Activated T-helper 17 cell treated with anti-CD3 and anti-CD28 coated beads, Interleukin-2, amount 50 U/mL, for 72 hours (primary cell): ENCODE results near the gene MAST4. TPM values are rescaled to one million over a fixed set of nuclear protein-coding genes. Genes with fewer than 3 reads are reported as not detected.

ENCODE experiments used
- ATAC-seq: fragments of 150-1000 bp; cut with Tn5 transposase; replicated peaks from 2 replicates; pipeline ENCODE4 v1.10.0; 2021; ENCODE audit warnings: mild to moderate bottlenecking, moderate library complexity
- H3K27ac Mint-ChIP-seq: one replicate; pipeline ENCODE4 v1.8.0; 2022; ENCODE audit warnings: mixed read lengths
- H3K27me3 Mint-ChIP-seq: one replicate; pipeline ENCODE4 v1.8.0; 2022; ENCODE audit warnings: mixed read lengths
- H3K36me3 Mint-ChIP-seq: one replicate; pipeline ENCODE4 v1.8.0; 2022; ENCODE audit warnings: low read depth, mild to moderate bottlenecking, mixed read lengths
- H3K4me1 Mint-ChIP-seq: one replicate; pipeline ENCODE4 v1.8.0; 2022; ENCODE audit warnings: mixed read lengths
- H3K4me3 Mint-ChIP-seq: one replicate; pipeline ENCODE4 v1.8.0; 2022; ENCODE audit warnings: mild to moderate bottlenecking, mixed read lengths
- H3K9me3 Mint-ChIP-seq: one replicate; pipeline ENCODE4 v1.8.0; 2022; ENCODE audit warnings: mixed read lengths
- total RNA-seq, 2 donors: library from RNA; stranded (reverse); gene quantifications; one replicate each; pipeline ENCODE4 v1.2.3, GENCODE V29; 2022

MAST4 gene
- total RNA-seq, 2 donors from 2014 or later, result 42.1 to 103 TPM

DNA sequence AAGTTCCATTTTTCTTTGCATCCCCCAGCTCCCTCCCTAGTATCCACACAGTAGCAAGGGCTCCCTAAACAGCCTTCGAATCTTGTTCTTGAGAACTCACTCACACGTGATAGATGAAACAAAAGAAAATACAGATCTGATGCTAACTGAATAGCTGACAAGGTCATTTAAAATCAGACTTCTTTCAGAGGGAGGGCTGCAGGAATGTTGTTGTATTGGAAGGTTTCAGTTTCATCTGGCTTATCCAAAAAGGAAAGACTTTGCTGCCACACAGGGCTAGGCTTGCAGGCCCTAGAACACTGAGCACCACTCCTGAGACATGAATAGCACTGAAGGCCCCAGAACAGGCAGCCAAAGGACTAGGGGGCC lies 597.2 kb downstream of the MAST4 start:
- peaks cover 34% of the 10 kb centered on the region for H3K4me1 Mint-ChIP-seq

DNA sequence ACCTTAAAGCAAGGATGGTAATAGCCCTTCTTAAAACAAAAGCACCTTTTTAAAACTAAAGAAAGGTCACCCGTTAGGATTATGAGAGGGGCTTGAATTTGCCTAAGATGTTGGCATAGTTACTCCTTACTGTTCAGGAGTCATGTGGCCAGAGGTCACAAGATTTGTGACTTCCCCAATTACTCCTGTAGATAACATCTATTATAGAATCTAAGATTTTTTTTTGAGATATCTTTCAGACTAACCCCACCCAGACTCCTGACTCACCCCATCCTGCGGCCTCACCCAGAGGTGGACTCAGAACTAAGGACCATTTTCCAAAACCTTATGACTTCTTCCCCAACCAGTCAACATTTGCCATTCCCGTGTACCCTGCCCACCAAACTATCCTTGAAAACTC lies 598.0 kb downstream of the MAST4 start:
- Mint-ChIP-seq H3K27me3 (no peaks in the 10 kb centered on the region), H3K9me3 (peaks cover 9% of the 10 kb centered on the region), H3K4me3 (no peak overlapping the region), H3K36me3 (no peaks in the 10 kb centered on the region), H3K27ac (no peak overlapping the region), H3K4me1 (peaks cover 32% of the 10 kb centered on the region)
- no peak for ATAC-seq

More for the DNA sequence above, 597.2 kb downstream of the MAST4 start:
- Mint-ChIP-seq H3K9me3 (peaks cover 4% of the 10 kb centered on the region), H3K36me3 (no peaks in the 10 kb centered on the region), H3K27ac (no peak overlapping the region), H3K27me3 (no peaks in the 10 kb centered on the region), H3K4me3 (no peak overlapping the region)
- ATAC-seq, result no peak

DNA sequence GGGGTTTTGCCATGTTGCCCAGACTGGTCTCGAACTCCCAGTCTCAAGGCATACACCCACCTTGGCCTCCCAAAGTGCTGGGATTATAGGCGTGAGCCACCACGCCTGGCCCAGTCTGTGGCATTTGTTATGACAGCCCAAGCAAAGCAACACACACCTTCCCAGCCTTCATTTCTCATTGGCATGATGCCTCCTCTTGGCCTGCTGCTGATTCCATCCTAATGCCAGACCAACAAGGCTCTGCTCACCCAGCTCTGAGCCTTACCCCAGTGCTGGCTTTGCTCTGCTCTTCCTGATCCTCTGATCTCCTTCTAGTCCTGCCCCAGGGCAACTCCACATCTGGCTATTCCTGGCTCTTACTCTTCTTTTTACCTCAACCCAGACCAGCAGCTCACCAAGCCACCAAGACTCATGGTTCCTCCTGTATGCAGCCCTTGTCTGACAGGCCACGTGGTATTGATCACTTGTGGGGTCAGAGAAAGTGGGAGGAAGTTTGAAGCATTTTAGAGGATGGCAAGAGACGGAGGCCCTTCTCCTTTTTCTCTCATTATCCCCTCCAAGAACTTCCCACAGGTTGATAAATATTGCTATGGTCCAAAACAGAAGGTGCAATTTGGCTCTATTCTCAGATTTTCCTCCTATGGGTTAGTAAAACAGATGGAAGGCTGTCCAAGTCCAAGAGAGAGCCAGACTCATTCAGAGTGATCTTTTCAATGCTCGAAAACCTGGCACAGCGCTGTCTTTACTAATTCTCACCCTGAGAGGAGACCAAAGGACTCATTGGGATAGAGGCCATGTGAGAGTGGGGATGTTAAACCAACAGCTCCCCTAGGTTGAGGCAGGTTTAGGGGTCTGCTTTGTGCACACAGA lies 599.4 kb downstream of the MAST4 start:
- Mint-ChIP-seq H3K27me3 (no peaks in the 10 kb centered on the region), H3K9me3 (peaks cover 9% of the 10 kb centered on the region), H3K27ac (peak overlapping the region; percentile 13), H3K4me3 (no peak overlapping the region), H3K36me3 (no peaks in the 10 kb centered on the region), H3K4me1 (peaks cover 27% of the 10 kb centered on the region)
- no peak for ATAC-seq

DNA sequence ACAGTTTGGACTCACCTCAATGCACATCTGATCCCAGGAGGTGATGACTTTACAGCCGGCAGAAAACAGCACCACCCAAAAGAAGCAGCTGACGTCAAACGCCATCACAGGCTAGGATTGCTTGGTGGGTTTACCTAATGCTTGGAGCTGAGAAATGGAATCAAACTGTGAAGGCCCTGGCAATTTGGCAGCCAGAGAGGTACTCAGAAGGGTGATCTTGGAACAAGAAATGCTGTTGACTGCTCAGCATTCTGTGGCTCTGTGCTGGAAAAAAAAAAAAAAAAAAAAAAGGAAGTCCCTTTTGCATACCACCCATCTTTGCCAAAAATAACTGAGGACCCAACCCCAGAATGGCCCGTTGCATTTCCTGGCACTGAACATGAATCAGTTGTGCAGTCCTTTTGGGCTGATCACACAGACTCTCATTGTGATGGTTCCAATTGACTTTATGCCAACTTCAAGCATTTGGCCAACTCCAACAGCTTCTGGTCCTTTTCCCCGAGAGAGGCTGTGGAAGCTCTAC lies 600.4 kb downstream of the MAST4 start, which contains the start of gene CD180:
Gene CD180 (minus strand): TSS at position 263 of the 523 bp plus-strand sequence. CDS start 158 bp downstream, at position 105.
- ATAC-seq, result no peak
- Mint-ChIP-seq H3K36me3 (no peaks in the 10 kb centered on the region), H3K27ac (peak within 1 kb of the TSS; percentile 13), H3K4me3 (peak within 1 kb of the TSS; percentile 22), H3K4me1 (peaks cover 28% of the 10 kb centered on the region), H3K9me3 (peaks cover 13% of the 10 kb centered on the region), H3K27me3 (no peaks in the 10 kb centered on the region)

DNA sequence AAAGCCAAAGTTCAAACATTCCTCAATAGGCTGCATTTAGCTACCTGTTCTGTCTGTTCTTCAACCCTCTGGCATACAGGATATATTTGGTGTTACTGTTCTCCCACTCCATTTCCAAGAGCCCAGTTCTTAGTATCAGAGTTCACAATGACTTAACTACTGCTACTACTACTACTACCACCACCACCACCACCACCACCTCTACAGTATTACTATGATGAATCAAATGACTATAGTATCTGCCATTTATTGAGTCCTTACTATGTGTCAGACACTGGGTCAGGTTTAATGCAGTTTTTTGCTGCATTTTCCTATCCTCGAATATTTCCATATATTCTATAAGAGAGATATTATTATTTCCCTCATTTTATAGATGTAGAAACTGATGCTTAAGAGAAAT lies 601.3 kb downstream of the MAST4 start:
- ATAC-seq, result peak; percentile 96
- H3K27me3 Mint-ChIP-seq, result no peaks in the 10 kb centered on the region
- no peak overlapping the region for H3K27ac Mint-ChIP-seq
- H3K4me1 Mint-ChIP-seq, result peaks cover 34% of the 10 kb centered on the region
- H3K9me3 Mint-ChIP-seq, result peaks cover 13% of the 10 kb centered on the region
- H3K36me3 Mint-ChIP-seq, result no peaks in the 10 kb centered on the region
- H3K4me3 Mint-ChIP-seq, result peak overlapping the region; percentile 22

DNA sequence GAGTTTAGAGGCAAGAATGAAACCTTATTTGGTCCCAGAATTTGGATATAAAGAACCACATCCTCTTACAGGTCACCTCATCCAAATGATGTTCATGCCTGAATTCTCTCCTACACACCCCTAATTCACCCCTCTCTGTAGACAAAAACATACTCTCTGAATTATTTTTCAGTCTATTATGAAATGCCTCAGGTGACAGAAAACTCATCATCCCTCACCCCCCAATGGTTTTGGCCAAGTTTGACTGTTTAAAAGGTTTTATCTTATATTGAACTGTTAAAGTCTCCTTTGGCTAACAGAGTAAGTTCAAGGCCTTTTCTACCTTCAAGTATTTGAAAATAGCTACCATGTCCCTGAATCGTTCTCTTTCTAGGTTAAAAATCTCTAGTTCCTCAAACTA lies 602.7 kb downstream of the MAST4 start:
- Mint-ChIP-seq H3K27me3 (no peaks in the 10 kb centered on the region), H3K4me1 (peaks cover 41% of the 10 kb centered on the region)

DNA sequence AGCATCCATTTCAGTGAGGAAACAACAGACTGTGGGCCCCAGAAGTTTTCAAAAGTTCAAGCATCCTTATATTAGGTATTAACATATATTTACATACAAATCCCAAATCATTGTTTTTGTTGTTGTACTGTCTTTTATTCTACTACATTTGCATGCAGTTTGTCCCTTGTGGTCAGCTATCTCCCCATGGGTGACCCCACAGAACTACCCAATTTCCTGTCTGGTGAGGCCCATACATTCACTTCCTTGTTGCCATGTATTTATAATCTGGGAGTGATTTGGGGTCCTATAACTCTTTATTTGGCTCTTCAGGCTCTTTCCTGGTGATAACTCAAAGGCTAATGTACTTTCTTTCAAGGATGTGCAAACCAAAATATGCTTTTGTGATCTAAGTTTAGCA lies 603.7 kb downstream of the MAST4 start:
- Mint-ChIP-seq H3K4me3 (peak overlapping the region; percentile 0), H3K27me3 (no peaks in the 10 kb centered on the region), H3K9me3 (peaks cover 13% of the 10 kb centered on the region), H3K27ac (no peak overlapping the region), H3K4me1 (peaks cover 51% of the 10 kb centered on the region), H3K36me3 (no peaks in the 10 kb centered on the region)
- ATAC-seq, result no peak

More for the DNA sequence above, 602.7 kb downstream of the MAST4 start:
- Mint-ChIP-seq H3K9me3 (peaks cover 13% of the 10 kb centered on the region), H3K4me3 (peak overlapping the region; percentile 0), H3K36me3 (no peaks in the 10 kb centered on the region), H3K27ac (peak overlapping the region; percentile 43)
- no peak for ATAC-seq

DNA sequence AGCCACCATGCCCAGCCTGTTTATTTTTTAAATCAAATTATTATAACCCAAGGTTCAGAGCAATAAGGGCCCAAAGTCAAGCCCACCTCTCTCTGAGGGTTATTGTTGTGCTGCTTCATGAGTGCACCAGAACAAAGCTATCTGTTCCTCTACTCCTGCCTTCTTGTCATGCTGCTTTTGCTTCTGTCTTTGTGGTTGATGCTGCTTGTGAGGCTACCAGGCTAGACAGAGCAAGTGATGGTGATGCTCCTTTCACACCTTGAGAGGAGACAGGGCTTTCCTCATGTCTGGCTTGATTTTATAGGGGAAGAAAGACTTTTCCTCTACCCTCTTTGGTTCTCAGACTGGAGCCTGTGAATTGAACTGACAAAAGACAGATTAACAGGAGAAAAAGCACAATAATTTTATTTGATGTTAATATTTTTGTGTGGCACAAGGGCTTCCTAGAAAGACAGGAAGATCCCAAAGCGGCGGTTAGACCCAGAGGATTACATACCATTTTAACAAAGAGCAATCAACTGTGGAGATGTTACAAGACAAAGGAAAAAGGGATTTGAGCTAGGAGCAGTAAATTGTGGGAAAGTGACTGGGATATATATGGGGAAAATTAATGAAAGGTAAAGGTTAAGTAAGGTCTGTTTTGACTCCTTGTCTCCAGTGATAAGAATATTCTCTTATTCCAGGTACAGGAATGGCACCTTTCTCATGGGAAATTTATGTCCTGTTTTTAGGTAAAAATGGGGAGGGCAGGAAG lies 604.8 kb downstream of the MAST4 start:
- no peak overlapping the region for H3K4me3 Mint-ChIP-seq
- no peaks in the 10 kb centered on the region for H3K27me3 Mint-ChIP-seq
- no peak for ATAC-seq
- H3K36me3 Mint-ChIP-seq, result no peaks in the 10 kb centered on the region
- peaks cover 9% of the 10 kb centered on the region for H3K9me3 Mint-ChIP-seq
- peaks cover 55% of the 10 kb centered on the region for H3K4me1 Mint-ChIP-seq
- no peak overlapping the region for H3K27ac Mint-ChIP-seq

DNA sequence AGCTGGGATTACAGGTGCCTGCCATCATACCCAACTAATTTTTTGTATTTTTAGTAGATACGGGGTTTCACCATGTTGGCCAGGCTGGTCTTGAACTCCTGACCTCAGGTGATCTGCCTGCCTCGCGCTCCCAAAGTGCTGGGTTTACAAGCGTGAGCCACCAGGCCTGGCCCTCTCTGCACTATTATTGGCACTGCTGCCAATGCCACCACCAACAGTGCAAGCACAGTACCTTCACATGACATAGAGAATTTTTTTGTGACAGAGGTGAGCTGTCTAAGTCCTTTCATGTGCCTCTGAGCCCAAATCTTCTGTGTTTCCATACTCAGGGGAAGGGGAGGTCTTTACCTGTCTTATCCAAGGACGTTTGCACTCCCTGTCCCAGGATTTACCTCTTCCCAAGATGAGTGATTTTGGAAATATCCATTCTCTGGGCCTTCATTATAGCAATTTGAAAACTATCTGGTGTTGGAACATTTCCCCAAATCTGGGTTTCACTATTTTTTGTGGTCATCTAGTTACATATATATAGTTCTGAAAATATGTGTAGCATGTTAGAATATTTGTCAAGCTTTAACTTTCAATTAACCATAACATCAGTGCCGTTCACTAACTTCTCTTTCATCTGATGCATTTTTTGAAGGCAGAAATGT lies 605.8 kb downstream of the MAST4 start:
- H3K27me3 Mint-ChIP-seq, result no peaks in the 10 kb centered on the region
- H3K9me3 Mint-ChIP-seq, result peaks cover 9% of the 10 kb centered on the region
- H3K4me1 Mint-ChIP-seq, result peaks cover 60% of the 10 kb centered on the region
- no peak for ATAC-seq
- peak overlapping the region; percentile 33 for H3K27ac Mint-ChIP-seq
- H3K36me3 Mint-ChIP-seq, result peaks cover 4% of the 10 kb centered on the region
- H3K4me3 Mint-ChIP-seq, result peak overlapping the region; percentile 70

DNA sequence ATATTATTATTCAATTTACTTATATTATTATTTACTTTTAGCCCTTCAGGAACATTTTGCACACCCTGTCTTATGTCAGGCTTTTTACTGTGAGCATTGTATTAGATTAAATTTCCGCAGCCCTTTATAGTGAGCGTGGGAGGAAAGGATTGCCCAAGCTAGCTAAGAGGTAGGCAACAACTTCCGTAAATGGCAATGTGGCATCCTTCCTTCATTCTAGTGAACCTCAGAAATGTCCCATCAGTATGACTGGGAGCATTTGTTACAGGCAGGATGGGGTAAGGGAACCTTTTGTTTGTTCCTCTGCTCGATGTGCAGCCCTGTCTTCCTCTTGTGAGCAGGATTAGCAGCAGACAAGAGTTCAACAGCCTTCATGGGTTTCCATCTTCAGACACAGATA lies 606.6 kb downstream of the MAST4 start:
- no peak overlapping the region for H3K27ac Mint-ChIP-seq
- H3K4me1 Mint-ChIP-seq, result peaks cover 63% of the 10 kb centered on the region
- ATAC-seq, result no peak
- peaks cover 6% of the 10 kb centered on the region for H3K36me3 Mint-ChIP-seq
- H3K4me3 Mint-ChIP-seq, result peak overlapping the region; percentile 70
- H3K27me3 Mint-ChIP-seq, result no peaks in the 10 kb centered on the region
- peaks cover 9% of the 10 kb centered on the region for H3K9me3 Mint-ChIP-seq

DNA sequence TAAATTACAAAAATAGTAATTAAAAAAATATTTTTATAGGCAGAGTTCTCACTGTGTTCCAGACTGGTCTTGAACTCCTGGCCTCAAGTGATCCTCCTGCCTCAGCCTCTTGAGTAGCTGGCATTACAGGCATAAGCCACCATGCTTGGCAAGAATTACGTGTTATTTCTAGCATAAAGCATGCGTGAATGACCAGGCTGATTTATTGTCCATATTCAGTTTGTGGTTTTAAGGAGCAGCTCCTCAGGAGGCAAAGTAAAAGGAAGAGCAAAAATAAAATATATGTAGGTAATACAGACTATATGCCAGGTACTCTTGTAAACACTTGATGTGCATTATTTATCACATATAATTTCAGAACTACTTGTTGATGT lies 607.5 kb downstream of the MAST4 start:
- ATAC-seq, result no peak
- no peaks in the 10 kb centered on the region for H3K27me3 Mint-ChIP-seq
- H3K9me3 Mint-ChIP-seq, result peaks cover 8% of the 10 kb centered on the region
- peak overlapping the region; percentile 84 for H3K27ac Mint-ChIP-seq
- peak overlapping the region; percentile 70 for H3K4me3 Mint-ChIP-seq
- peaks cover 64% of the 10 kb centered on the region for H3K4me1 Mint-ChIP-seq
- peaks cover 6% of the 10 kb centered on the region for H3K36me3 Mint-ChIP-seq

DNA sequence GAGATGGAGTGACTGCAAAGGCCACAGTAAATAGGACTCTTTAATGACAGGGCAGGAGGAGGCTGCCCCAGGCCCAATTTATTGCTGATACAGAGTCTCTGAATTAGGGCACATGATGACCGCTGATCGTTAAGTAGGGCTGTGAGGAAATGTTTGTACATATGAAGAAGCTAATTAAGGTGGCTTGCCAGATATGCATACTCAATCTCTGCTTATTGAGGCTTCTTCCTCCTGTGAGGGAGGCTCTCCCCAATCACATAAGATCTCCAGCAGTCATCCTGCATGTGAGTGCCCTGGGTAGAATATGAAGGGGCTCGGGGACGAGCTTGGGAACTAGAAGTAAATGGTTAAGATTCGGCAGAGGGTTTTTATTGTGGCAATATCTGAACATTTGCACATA lies 608.6 kb downstream of the MAST4 start:
- Mint-ChIP-seq H3K4me3 (peak overlapping the region; percentile 70), H3K4me1 (peaks cover 63% of the 10 kb centered on the region), H3K27ac (peak overlapping the region; percentile 84), H3K27me3 (no peaks in the 10 kb centered on the region), H3K36me3 (peaks cover 6% of the 10 kb centered on the region), H3K9me3 (peaks cover 4% of the 10 kb centered on the region)
- ATAC-seq, result no peak

DNA sequence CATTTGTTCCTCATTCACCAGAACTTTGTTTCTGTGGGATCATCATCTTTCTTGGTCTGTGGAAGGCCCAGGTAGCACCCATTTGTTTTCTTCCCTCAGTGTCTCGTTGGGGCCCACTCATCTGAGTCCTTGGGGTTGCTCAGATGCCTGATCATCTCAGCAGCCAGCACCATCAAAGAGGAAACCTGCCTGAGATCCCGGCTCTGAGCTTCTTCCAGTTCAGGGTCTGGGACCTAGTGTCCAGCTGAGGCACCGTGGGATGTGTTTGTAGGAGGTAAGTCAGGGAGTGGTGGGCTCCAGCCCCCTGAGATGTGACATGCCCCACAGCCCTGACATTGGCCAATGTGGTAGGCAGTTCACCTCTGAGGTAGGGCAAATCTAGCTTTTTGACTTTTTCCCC lies 609.8 kb downstream of the MAST4 start:
- Mint-ChIP-seq H3K4me1 (peaks cover 62% of the 10 kb centered on the region), H3K27ac (peak overlapping the region; percentile 84), H3K9me3 (peaks cover 3% of the 10 kb centered on the region), H3K36me3 (peaks cover 6% of the 10 kb centered on the region), H3K27me3 (no peaks in the 10 kb centered on the region), H3K4me3 (peak overlapping the region; percentile 70)
- no peak for ATAC-seq

DNA sequence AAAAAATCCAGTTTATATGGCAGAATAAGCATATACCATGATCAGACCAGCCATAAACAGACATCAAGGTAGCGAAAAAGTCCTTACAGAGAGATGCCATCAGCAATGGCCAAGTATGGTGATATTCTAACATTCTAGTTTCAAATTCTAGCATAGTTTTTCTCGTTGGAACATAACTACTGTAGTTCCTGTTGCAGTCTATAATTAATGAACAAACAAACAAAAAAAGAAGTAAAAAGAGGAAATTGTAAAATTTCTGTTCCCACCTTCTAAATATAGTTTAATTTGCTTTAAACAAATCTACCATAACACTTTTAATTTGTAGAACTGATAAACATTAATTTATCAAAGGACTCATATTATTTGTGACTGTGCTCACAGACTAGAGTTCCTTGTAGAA lies 610.3 kb downstream of the MAST4 start:
- ATAC-seq, result peak; percentile 7
- Mint-ChIP-seq H3K36me3 (peaks cover 6% of the 10 kb centered on the region), H3K9me3 (no peaks in the 10 kb centered on the region), H3K27me3 (no peaks in the 10 kb centered on the region), H3K4me3 (peak overlapping the region; percentile 70), H3K4me1 (peaks cover 58% of the 10 kb centered on the region), H3K27ac (peak overlapping the region; percentile 84)
